NCI-H2107 treated with DMSO at 0.1 percent for 48 hours (cell line): ENCODE measurements around the gene FLNB.

ENCODE experiments used
- DNase-seq: peaks from one replicate; lab custom pipeline; 2025; ENCODE audit not compliant: unreplicated experiment; lab: John Stamatoyannopoulos, UW

FLNB gene

DNA sequence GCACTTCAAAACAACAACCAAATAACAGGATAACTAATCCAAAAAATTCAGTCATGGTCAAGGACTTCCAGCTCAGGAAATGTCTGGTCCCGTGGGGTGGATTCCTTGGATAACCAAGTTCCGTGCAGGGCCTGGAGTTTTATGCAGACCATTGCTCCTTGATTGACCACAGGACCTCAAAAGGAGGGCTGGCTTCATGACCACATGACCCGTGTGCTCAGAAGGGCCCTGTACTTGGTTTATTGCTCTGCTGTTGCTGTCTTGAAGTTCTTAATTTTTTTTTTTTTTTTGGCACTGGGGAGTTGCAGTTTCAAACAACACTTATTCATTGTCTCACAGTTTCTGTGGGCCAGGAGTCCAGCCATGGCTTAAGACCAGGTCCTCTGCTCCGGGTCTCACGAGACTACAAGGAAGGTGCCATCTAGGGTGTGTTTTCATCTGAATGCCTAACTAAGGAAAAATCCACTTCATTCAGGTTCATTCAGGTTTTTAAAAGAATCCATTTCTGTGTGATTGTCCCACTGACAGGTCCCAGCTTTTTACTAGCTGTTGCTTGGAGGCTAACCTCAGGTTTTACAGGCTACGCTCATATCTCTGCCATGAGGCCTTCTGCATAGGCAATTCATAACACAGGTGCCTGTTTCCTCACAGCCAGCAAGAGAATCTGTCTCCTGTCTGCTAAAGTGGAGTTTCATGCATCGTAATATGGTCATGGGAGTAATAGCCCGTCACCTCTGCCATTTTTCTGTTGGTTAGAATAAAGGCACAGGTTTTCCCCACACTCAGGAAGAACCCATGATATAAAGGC, 65.3 kb downstream of the FLNB start:
- no peak for DNase-seq

DNA sequence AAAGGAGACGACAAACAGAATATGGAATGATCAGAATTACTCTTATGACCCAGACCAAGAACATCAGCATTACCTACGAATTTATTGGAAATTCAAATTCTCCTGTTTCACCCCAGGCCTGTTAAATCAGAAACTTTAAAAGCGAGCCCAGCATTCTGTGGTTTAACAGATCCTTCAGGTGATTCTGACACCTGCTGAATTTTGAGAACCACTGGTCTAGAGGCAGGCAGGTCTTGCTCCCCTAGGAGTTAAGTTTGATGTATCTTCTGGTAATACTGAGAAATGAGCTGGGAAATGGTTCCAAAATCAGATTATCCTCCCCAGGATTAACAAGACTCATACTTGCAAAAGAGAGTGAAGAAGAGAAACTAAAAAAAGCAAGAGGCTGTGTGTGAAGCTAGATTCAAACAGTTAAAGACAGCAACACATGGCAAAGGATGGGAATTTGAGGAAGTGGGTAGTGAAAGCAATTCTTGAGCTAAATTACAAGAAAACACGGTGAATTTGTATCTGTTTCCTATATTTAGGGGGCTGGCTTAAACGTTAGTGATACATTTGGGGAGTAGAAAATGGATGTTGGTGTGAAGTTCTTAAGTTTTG, 66.0 kb downstream of the FLNB start:
- DNase-seq: no peak

DNA sequence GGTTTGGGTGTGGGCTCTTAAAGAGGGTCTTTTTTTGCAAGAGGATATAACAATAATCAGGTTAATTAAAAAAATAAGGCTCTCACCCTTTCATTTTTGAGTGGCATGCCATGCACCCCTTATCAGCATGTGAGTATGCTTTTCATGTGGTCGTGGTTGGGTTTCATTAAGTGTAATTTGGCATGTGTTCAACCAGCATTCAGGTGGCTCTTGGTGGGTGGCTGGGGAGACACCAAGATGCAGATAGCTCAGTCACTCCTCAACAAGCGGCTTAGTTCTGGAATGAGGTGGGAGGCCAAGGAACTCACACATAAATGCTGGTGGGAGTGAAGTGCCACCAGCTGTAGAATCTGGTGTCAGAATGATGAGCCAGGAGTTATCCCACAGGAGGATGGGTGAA, 66.8 kb downstream of the FLNB start:
- no peak for DNase-seq

DNA sequence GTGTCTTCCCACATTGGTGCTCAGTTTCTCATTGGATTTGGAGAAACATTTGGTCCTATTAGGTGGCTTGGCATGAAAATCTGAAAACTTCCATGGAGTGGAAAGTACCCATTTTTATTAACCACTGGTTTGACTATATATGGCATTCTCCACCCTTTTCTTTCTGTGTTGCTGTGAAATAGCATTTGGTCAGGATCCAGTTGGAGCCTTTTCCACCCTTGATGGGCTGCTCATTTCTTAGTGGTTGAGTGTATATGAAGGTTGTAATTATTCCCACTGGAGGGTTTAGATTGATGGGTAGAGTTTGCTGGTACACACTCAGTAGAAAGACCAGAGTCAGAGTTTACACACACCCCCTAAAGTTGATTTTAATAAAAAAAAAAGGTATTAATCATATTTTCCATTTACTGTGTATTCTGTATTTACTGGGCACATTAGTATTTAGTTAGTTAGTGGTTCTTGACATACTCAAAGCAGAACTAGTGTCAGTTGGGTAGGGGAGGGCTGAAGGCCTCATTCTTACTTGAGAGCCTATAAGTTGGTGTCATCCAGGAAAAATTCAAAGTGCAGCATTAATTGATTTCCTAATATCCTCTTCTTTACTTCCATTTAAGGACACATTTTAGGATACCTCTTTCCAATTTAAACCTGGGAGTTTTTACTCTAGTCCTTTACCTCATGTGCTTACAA, 69.5 kb downstream of the FLNB start:
- DNase-seq: no peak

DNA sequence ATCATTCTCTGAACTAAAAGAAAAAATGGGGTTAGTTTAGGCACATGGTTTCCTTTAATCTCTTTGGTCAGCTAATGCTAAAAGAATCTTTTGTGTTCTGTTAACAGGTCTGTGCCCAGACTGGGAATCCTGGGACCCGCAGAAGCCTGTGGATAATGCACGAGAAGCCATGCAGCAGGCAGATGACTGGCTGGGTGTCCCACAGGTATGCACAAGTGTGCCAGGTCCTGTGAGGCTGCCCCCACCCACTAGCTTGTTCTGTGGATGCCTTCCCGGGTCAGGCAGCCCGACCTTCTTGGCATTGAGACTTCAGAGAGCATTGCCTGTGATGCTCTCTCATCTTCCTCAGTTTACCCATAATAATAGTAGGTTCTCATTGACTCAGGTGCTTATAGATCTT, 70.4 kb downstream of the FLNB start:
- DNase-seq: no peak

DNA sequence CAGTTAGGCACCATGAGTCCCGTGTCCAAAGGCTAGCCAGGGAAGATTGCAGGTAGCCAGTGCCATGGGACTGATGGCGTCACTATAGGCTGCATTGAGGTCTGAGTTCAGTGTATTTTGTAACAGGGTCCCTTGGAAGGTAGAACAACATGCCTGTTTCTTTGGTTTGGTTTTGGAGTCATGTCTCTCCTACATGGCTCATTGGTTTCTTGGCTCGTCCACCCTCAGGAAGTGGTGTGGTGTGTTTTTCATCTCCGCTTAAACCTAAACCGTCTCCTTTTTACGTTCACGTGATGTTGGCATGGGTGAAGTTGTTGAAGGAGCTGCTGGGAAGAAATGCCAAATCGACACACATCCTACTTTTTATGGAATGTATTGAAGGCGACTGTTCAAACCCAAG, 71.6 kb downstream of the FLNB start:
- DNase-seq: no peak

DNA sequence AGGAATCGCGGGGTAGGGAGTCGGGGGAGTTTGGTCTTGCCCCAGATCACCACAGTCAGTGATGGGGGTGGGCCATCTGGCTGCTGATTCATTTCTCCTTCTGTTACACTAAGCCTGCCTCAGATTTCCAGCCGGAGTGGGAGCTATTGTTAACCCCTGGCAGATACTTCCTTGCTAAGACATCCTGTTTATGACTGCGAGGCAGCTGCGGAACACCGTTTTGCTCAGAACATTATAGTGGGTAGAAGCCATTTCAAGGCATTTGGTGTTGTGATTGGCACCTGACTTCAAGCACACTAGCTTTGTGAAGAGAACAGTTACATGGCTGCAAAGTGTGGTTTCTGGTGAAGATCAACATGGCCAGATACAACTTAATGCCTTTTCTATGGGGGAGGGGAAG, 73.8 kb downstream of the FLNB start:
- no peak for DNase-seq

DNA sequence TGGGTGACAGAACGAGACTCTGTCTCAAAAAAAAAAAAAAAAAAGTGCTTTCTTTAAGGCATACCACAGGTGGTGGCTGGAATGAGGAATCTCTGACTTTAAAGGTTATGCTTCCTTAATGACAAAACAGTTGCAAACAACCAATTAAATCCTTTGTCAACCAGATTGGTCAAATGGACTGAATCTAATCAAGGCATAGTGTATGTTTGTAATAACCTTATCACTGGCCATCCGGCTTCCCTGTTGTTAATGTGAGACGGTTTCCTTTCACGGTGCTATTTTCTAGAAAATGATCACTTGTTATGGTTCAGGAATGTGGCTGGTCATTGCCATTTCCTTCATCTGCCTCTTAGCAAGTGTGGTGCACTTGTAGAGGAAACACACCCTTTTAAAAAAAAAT, 75.9 kb downstream of the FLNB start:
- no peak for DNase-seq

DNA sequence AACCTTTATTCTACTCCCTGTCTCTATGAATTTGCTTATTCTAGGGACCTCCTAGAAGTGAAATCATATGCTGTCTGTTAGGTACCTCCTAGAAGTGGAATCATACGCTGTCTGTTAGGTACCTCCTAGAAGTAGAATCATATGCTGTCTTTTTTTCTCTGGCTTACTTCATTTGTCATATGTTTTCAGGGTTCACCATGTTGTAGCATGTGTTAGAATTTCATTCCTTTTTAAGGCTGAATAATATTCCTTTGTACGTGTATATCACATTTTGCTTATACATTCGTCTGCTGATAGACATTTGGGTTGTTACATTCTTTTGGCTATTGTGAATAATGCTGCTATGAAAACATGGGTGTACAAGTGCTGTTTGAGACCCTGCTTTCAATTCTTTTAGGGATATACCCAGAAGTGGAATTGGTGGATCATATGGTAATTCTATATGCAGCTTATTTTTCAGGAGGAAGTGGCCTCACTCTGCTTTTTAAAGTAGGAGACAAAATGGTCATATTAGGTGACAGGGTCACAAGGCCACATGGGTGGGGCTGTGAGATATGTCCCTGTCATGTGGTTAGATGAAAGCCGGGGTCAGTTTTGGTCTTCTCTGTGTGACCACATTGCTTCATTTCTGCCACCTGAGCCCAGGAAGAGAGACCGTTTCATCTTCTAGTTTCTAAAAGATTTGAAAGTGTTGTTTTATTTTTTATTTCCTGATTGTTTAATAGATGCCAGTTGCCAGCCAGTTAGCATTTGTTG, 76.7 kb downstream of the FLNB start:
- DNase-seq: no peak

DNA sequence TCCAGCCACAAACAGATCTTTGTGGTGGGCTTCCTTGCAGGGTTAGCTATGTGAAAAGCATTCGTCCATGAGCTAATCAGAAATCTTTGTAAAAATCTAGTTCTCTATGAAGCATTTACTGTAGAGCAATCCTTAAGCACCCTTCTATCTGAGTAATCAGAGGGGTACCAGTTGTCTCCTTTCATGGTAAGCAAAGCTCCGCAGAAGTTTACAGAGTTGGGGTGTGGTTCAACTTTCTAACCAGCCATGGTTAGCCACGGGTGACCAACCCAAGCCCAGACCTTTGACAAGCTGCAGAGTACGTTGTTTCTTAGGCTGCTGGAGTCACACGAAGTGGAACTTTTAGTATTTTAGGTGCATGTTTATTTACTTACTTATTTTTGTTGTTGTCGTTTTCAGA, 77.4 kb downstream of the FLNB start:
- no peak for DNase-seq

DNA sequence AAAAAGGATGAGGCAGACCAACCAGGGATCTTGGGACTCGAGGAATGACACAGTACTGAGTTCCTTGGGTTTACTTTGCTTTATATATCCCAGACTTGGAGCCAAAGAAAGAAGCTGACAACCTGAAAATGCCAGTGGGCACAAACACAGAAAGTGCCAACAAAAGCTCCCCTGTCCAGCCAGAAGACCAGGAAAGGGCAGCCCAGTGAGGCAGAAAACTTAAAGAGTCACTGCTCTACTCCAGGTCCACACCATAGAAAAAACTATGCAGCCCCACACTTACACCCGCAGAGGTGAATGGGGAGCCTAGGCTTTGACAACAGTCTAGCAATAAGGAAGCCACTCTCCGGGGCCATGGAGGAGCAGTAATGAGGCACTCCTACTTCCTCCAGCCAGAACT, 80.3 kb downstream of the FLNB start:
- no peak for DNase-seq

DNA sequence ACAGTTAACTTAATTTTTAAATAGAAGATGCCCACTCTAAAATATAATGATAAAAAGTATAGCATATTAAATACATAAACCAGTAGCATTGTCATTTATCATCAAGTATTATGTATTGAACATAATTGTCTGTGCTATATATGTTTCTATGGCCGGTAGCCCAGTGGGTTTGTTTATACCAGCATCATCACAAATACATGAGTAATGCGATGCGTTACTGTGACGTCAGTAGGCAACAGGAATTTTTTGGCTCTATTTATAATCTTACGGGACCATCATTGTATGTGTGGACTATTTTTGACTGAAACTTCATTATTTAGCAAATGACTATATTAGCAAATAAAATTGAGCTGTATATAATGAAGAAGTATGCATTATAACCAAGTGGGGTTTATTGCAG, 82.1 kb downstream of the FLNB start:
- DNase-seq: no peak

DNA sequence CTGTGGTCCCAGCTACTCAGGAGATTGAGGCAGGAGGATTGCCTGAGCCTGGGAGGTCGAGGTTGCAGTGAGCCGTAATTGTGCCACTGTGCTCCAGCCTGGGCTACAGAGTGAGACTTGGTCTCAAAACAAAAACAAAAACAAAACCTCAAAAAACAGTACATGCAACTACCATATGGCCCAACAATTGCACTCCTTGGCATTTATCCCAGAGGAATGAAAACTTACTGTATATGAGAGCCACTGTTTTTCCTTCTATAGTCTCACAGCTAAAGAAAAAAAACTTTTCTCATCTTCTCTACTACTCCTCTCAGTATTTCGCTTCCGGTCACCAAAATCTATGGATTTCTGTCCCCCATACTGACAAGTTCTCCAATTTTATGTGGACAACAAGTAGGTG, 84.3 kb downstream of the FLNB start:
- no peak for DNase-seq

DNA sequence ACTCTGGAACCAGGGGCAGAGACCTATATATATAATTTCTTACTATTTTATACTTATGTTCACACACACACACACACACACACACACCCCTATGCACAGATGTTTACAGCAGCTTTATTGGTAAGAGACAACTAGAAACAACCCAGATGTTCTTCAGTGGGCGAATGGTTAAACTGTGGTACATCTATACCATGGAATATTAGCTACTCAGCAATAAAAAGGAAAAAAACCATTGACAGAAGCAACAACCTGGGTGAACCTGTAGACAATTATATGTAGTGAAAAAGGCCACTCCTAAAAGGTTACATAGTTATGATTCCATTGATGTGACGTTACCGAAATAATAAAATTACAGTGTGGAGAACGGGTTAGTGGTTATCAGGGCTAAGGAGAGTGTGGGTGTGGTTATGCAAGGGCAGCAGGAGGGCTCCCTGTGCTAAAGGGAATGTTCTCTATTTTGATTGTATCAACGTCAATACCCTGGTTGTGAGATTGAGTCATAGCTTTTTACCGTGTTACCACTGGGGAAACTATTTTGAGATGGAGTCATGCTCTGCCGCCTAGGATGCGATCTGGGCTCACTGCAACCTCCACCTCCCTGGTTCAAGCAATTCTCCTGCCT, 85.5 kb downstream of the FLNB start:
- DNase-seq: no peak

DNA sequence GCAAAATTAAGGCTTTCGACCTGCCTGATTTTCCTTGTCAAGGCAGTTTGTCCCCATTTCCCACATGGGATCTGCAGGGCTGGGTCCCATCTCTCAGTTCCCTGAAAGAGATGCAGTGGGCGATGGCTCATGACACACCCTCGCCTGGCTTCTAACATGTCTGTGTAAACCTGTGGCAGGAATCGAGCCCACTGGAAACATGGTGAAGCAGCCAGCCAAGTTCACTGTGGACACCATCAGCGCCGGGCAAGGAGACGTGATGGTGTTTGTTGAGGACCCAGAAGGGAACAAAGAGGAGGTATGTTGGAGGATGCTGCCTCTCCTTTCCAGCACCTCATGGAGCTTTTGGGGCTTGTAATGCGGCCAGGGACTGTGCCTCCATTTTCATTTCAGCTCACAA, 86.4 kb downstream of the FLNB start:
- DNase-seq: no peak

DNA sequence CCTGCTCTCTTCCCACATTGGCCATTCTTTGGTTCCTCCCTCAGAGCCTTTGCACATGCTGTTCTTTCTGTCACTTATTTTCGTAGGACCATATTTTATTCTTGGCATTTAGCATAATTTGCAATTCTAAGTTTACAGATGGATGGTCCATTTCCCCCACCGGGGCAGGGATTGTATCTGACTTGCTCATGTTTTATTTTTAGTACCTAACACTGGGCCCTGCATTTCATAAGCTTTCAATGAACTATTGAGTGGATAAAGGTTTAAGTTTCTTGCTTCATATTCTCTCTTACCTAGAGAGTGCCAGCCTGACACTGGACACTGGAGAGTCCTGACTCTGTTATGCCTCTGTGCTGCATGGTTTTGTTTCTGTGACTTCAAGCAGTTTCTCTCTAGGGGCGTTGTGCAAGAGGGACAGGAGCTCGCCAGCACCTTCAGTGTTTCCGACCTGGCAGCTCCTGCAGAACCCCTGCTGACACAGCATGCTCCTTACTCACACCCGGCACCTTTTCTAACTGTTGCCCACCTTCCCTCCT, 87.4 kb downstream of the FLNB start:
- no peak for DNase-seq

DNA sequence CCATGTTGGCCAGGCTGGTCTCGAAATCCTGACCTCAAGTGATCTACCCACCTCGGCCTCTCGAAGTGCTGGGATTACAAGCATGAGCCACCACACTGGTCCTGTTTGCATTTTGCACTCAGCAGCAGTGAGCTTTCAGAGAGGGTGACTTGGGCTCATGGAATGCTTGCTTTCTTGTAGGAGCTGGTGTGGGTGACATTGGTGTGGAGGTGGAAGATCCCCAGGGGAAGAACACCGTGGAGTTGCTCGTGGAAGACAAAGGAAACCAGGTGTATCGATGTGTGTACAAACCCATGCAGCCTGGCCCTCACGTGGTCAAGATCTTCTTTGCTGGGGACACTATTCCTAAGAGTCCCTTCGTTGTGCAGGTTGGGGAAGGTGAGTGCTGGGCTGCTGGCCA, 90.3 kb downstream of the FLNB start:
- DNase-seq: no peak

DNA sequence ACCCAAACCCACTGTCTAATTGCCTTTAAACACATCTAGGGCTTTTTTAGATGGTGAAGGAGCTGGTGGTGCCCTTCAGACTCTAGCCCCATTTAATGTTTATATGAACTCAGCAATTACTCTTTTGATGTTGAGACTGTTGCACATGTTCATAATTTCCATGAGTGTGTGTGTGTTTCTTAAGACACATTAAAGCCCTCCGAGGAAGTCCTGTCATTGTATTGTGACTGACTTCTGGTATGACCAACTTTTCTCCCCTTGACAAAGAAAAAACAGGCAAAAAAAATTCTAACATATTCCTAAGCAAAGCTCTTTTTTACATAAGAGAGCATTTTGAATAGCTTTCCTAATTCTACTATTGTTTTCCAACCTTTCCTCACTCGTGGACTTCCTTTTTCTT, 91.6 kb downstream of the FLNB start:
- no peak for DNase-seq

DNA sequence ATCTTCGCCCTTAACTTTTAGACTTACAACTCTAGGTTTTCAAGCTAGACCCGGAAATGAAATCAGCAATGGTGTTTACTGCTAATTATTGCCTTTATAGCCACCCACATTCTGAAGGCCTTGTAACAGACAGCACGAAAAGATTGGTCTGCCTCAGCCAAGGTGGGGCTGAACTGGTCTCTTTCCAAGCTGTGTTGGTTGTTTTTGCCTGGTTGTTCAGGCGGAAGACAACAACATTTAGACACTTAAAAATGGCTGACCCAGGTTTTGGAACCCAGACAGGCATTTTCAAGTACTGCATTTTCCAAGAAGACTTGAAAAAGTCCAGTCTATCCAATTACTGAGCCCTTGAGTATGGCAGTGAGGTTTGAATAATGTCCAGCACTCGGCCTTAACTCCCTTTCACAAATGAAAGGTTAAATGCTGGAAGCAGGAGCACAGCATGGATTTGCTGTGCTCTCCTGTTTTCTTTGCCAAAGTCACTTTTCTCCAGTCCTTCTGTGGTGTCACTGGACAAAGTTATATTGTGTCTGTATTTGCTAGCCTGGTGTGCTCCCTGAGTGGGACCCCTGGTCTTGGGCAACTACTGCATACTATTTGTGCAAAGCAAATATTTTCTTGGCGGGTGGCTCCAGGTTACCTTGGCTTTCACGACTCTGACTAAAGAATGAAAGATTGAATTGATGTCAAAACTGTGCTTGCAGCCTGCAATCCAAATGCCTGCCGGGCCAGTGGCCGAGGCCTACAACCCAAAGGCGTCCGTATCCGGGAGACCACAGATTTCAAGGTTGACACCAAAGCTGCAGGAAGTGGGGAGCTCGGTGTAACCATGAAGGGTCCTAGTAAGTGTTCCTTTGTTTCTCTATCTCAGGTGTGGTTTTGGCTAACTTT, 93.5 kb downstream of the FLNB start:
- no peak for DNase-seq

DNA sequence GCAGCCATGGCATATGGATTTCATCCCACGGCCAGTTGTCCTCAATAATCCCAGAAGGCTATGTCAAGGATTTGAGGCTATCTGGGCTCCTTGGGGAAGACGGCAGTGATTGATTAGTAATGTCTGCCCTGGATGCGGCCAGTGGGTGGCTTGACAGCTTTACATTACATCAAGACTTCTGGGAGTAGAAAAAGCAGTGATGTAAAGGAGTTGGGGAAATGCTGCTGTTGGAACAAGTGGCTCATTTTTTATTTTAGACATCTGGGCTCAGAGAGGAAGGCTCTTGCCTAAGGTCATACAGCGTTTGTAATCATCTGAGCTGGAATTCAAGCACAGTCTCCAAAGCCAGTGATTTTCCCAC, 94.1 kb downstream of the FLNB start:
- no peak for DNase-seq
